ENCODE measurements around the gene BRME1.

BRME1 gene

GRCh38 chr19:13849991-13850909 lies 55.7 kb downstream of the BRME1 start:
- Histone ChIP-seq H3K4me1 (ENCODE audit: control insufficient read depth in 5 of 5, insufficient read depth in 5 of 5, low read length in 5 of 5) (peaks cover 19 to 52% (median 47%) of the 10 kb centered on the region in 5 donors), H3K27me3 (ENCODE audit: control insufficient read depth in 5 of 5, insufficient read depth in 4 of 5, low read length in 5 of 5) (no peaks in the 10 kb centered on the region), H3K9me3 (ENCODE audit: control insufficient read depth in 5 of 5, low read length in 5 of 5) (no peaks in the 10 kb centered on the region), H3K4me3 (ENCODE audit: low read depth in 1 of 5, low read length in 5 of 5) (peak overlapping the region; percentile 30 to 80 (median 43)), H3K36me3 (ENCODE audit: control insufficient read depth in 5 of 5, insufficient read depth in 5 of 5, low read length in 5 of 5) (no peaks in the 10 kb centered on the region), H3K27ac (ENCODE audit: low read depth, low read length) (peak overlapping the region; percentile 91), H3K9ac (ENCODE audit: low read length in 5 of 5) (peak overlapping the region; percentile 49 to 84 (median 78))

GRCh38 chr19:13848798-13849676 lies 56.9 kb downstream of the BRME1 start:
- H3K4me1 ChIP-seq (ENCODE audit: control insufficient read depth in 5 of 5, insufficient read depth in 5 of 5, low read length in 5 of 5) = peaks cover 19 to 54% (median 48%) of the 10 kb centered on the region in 5 donors

GRCh38 chr19:13848340-13848677 lies 57.6 kb downstream of the BRME1 start:
- no peaks in the 10 kb centered on the region for H3K27me3 ChIP-seq (ENCODE audit: control insufficient read depth in 5 of 5, insufficient read depth in 4 of 5, low read length in 5 of 5)
- peak overlapping the region in 1 of 5 donors; percentile 70 for H3K4me3 ChIP-seq (ENCODE audit: low read depth in 1 of 5, low read length in 5 of 5)
- no peaks in the 10 kb centered on the region for H3K36me3 ChIP-seq (ENCODE audit: control insufficient read depth in 5 of 5, insufficient read depth in 5 of 5, low read length in 5 of 5)
- H3K27ac ChIP-seq (ENCODE audit: low read depth, low read length) = peak overlapping the region; percentile 98
- H3K9me3 ChIP-seq (ENCODE audit: control insufficient read depth in 5 of 5, low read length in 5 of 5) = no peaks in the 10 kb centered on the region
- peak overlapping the region in 1 of 5 donors; percentile 89 for H3K9ac ChIP-seq (ENCODE audit: low read length in 5 of 5)
- peaks cover 19 to 61% (median 55%) of the 10 kb centered on the region in 5 donors for H3K4me1 ChIP-seq (ENCODE audit: control insufficient read depth in 5 of 5, insufficient read depth in 5 of 5, low read length in 5 of 5)

More at GRCh38 chr19:13848798-13849676, 56.9 kb downstream of the BRME1 start:
- no peaks in the 10 kb centered on the region for H3K9me3 ChIP-seq (ENCODE audit: control insufficient read depth in 5 of 5, low read length in 5 of 5)
- no peaks in the 10 kb centered on the region for H3K27me3 ChIP-seq (ENCODE audit: control insufficient read depth in 5 of 5, insufficient read depth in 4 of 5, low read length in 5 of 5)
- no peak overlapping the region for H3K4me3 ChIP-seq (ENCODE audit: low read depth in 1 of 5, low read length in 5 of 5)
- no peaks in the 10 kb centered on the region for H3K36me3 ChIP-seq (ENCODE audit: control insufficient read depth in 5 of 5, insufficient read depth in 5 of 5, low read length in 5 of 5)
- H3K9ac ChIP-seq (ENCODE audit: low read length in 5 of 5) = no peak overlapping the region
- peak overlapping the region; percentile 98 for H3K27ac ChIP-seq (ENCODE audit: low read depth, low read length)

- Histone ChIP-seq H3K27me3 (ENCODE audit: control insufficient read depth in 5 of 5, insufficient read depth in 4 of 5, low read length in 5 of 5) (no peaks in the 10 kb centered on the region), H3K4me1 (ENCODE audit: control insufficient read depth in 5 of 5, insufficient read depth in 5 of 5, low read length in 5 of 5) (peaks cover 20 to 66% (median 60%) of the 10 kb centered on the region in 5 donors), H3K9me3 (ENCODE audit: control insufficient read depth in 5 of 5, low read length in 5 of 5) (no peaks in the 10 kb centered on the region), H3K9ac (ENCODE audit: low read length in 5 of 5) (peak overlapping the region in 4 of 5 donors; percentile 77 to 89 (median 84)), H3K4me3 (ENCODE audit: low read depth in 1 of 5, low read length in 5 of 5) (peak overlapping the region; percentile 49 to 70 (median 56)), H3K27ac (ENCODE audit: low read depth, low read length) (peak overlapping the region; percentile 98), H3K36me3 (ENCODE audit: control insufficient read depth in 5 of 5, insufficient read depth in 5 of 5, low read length in 5 of 5) (no peaks in the 10 kb centered on the region)
These were observed 58.2 kb downstream of the BRME1 start for GRCh38 chr19:13847407-13848339.

- no peaks in the 10 kb centered on the region for H3K9me3 ChIP-seq (ENCODE audit: control insufficient read depth in 5 of 5, low read length in 5 of 5)
- H3K27me3 ChIP-seq (ENCODE audit: control insufficient read depth in 5 of 5, insufficient read depth in 4 of 5, low read length in 5 of 5) = no peaks in the 10 kb centered on the region
- H3K4me3 ChIP-seq (ENCODE audit: low read depth in 1 of 5, low read length in 5 of 5) = peak overlapping the region; percentile 36 to 70 (median 48)
- no peaks in the 10 kb centered on the region for H3K36me3 ChIP-seq (ENCODE audit: control insufficient read depth in 5 of 5, insufficient read depth in 5 of 5, low read length in 5 of 5)
- peak overlapping the region; percentile 98 for H3K27ac ChIP-seq (ENCODE audit: low read depth, low read length)
- peaks cover 20 to 66% (median 60%) of the 10 kb centered on the region in 5 donors for H3K4me1 ChIP-seq (ENCODE audit: control insufficient read depth in 5 of 5, insufficient read depth in 5 of 5, low read length in 5 of 5)
- peak overlapping the region; percentile 17 to 89 (median 82) for H3K9ac ChIP-seq (ENCODE audit: low read length in 5 of 5)
These were observed 59.1 kb downstream of the BRME1 start for GRCh38 chr19:13846557-13847406.

- Histone ChIP-seq H3K9ac (ENCODE audit: low read length in 5 of 5) (peak overlapping the region in 2 of 5 donors; percentile 56 to 97), H3K9me3 (ENCODE audit: control insufficient read depth in 5 of 5, low read length in 5 of 5) (no peaks in the 10 kb centered on the region), H3K4me3 (ENCODE audit: low read depth in 1 of 5, low read length in 5 of 5) (peak overlapping the region in 2 of 5 donors; percentile 62 to 72), H3K27me3 (ENCODE audit: control insufficient read depth in 5 of 5, insufficient read depth in 4 of 5, low read length in 5 of 5) (no peaks in the 10 kb centered on the region), H3K4me1 (ENCODE audit: control insufficient read depth in 5 of 5, insufficient read depth in 5 of 5, low read length in 5 of 5) (peaks cover 9 to 69% (median 58%) of the 10 kb centered on the region in 5 donors), H3K36me3 (ENCODE audit: control insufficient read depth in 5 of 5, insufficient read depth in 5 of 5, low read length in 5 of 5) (peaks cover 0 to 15% (median 0%) of the 10 kb centered on the region in 5 donors), H3K27ac (ENCODE audit: low read depth, low read length) (peak overlapping the region; percentile 100)
These were observed 61.7 kb downstream of the BRME1 start for GRCh38 chr19:13844130-13844631.

GRCh38 chr19:13843104-13843921 lies 62.6 kb downstream of the BRME1 start:
- H3K27ac ChIP-seq (ENCODE audit: low read depth, low read length) = peak overlapping the region; percentile 100
- H3K9me3 ChIP-seq (ENCODE audit: control insufficient read depth in 5 of 5, low read length in 5 of 5) = no peaks in the 10 kb centered on the region
- H3K4me1 ChIP-seq (ENCODE audit: control insufficient read depth in 5 of 5, insufficient read depth in 5 of 5, low read length in 5 of 5) = peaks cover 5 to 73% (median 60%) of the 10 kb centered on the region in 5 donors
- no peaks in the 10 kb centered on the region for H3K27me3 ChIP-seq (ENCODE audit: control insufficient read depth in 5 of 5, insufficient read depth in 4 of 5, low read length in 5 of 5)
- H3K9ac ChIP-seq (ENCODE audit: low read length in 5 of 5) = peak overlapping the region; percentile 48 to 97 (median 80)
- peak overlapping the region; percentile 62 to 79 (median 72) for H3K4me3 ChIP-seq (ENCODE audit: low read depth in 1 of 5, low read length in 5 of 5)
- H3K36me3 ChIP-seq (ENCODE audit: control insufficient read depth in 5 of 5, insufficient read depth in 5 of 5, low read length in 5 of 5) = peaks cover 0 to 23% (median 3%) of the 10 kb centered on the region in 5 donors
